GM18951 (cell line): Measurements from ENCODE around the gene FGF1.

Source experiments
- POLR2A ChIP-seq: IDR thresholded peaks from 4 replicates; pipeline ENCODE4 v1.6.1; 2011; ENCODE audit warnings: mild to moderate bottlenecking; ENCODE audit not compliant: insufficient read length, insufficient read depth; ENCODE audit errors: extremely low read depth
- in situ Hi-C: fragments of 300-500 bp; cut with MboI; formaldehyde crosslinking; loops from one replicate; pipeline ENCODE4 v1.12.0; 2022; ENCODE audit warnings: low sequenced_read_pairs, mixed read lengths, inconsistent platforms; ENCODE audit not compliant: unreplicated experiment

Gene FGF1

DNA sequence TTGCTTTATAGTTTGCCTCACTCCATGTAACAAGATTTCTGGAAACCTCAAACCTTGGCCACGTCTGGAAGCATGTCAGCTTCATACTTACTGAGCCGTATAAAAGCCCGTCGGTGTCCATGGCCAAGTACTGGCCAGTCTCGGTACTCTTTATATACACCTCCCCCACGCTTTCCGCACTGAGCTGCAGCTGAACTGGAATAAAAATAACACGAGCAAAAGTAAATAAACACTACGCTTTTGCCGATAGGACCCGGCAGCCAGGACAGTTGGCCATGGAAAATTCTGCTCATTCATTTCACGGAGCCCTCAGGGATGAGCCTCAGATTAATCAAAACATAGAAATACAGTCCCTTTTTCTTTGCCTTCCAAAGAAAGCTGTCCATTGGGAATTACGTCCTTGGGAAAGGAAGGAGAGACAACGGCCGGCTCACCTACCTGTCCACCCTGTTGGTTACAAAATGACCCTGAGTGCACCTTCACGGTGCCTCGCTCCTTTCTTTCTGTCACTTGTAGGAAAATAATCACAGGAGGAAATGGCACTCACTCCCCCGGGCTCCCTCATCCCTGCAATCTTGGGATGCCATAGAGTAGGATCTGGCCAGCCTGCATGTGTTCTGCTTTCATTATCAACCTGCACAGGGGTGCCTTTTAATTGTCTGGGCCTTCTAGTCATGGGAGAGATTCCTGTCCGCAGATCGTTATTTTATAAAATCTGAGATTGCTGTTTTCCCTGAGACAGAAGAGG, 85.1 kb downstream of the FGF1 start:
- no peak for TF ChIP-seq POLR2A
- in situ Hi-C loops = no loop called here

- no peak for TF ChIP-seq POLR2A
- in situ Hi-C loops = no loop called here
These were observed 85.8 kb downstream of the FGF1 start for GRCh38 chr5:142600092-142600491.

DNA sequence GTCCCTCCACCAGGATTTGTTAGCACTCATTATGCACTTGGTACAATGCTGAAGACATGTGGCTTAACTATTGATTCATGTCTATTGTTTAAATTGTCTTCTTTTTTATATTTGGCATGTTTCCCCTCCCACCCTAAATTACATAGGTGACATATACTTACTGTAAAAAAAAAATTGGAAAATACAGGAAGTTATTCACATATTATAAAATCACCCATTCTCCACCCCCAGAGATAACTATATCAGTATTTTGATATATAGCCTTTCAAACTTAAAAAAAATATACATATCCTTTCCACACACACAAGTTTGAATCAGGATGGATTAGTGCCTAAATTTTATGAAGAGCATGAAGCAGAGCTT, 87.6 kb downstream of the FGF1 start:
- in situ Hi-C loops = no loop called here
- no peak for TF ChIP-seq POLR2A

DNA sequence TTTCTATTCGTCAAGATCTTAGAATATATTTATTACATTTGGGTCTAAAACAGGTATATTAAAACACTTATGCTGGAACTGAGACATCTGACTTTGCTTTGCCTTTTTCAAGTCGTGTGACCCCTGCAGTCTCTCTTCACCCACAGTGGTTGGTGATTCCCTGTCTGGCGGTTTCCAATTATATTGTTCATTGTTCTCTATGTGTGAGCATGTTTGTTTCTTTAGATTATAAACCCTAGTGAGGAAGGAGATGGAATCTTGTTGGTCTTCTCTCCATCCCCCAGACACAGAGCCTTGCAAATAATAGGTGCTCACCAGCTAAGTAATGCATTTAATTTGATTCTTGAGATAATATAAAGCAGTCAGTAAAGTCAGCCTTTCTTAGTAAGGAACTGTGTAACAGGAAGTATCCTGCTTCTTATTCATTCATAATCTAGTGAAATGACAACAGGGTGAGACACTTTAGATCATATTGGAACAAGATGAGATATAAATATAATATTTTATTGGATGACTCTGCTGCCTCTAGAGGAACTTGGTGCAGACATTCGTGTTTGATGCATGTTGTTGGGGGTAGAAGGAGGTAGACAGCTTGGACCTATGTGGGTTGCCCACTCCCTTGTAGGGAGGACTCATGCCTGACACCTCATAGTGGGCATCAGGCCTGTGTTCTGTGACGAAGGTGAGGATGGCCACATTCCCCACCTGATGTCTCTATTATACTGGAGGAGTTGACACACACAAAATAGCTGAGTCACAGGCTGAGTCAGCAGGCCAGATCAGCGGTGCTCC, 88.1 kb downstream of the FGF1 start:
- TF ChIP-seq POLR2A = no peak
- in situ Hi-C loops = no loop called here

- no peak for TF ChIP-seq POLR2A
- in situ Hi-C loops = no loop called here
These were observed 88.9 kb downstream of the FGF1 start for GRCh38 chr5:142597025-142597424.

- TF ChIP-seq POLR2A = no peak
- in situ Hi-C loops = no loop called here
These were observed 93.5 kb downstream of the FGF1 start for GRCh38 chr5:142592365-142592764.

DNA sequence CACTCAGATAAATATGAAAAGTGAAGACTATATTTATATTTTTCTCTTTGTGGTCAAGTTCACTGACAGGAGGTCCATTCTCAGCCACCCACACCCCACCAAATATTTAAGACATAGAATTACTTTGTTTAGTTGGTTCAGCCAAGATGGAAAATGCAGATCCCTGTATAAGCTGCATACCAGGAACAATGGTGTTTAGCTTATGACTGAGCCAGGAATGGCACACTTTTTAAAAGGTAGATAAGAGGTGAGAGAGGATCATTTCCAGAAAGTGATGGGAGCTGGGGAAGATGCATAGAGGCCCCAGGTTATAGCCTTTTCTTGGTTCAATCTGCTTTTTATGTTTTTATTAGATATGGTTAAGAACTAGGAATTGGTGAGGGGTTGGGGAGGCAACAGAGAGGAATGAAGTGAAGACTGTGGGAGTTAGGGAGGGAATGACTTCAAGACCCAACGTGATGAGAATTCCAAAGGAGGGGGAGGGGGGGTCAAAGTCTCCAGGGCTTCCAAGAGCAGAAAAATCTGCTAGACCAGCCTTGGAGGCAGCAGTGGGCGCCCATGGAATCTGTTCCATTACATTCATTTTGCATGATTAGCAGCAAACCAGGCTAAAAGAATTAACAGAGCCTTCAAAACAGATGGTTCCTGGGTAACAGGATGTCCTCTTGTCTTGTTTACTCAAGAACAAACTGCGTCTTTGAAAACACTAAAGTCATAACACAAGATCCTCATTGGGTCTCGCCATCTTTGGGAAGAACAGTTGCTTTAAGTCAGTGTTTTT, 95.2 kb downstream of the FGF1 start:
- in situ Hi-C loops = no loop called here

GRCh38 chr5:142589720-142590119, 96.2 kb downstream of the FGF1 start:
- in situ Hi-C loops = no loop called here

More for the DNA sequence above, 95.2 kb downstream of the FGF1 start:
- no peak for TF ChIP-seq POLR2A

DNA sequence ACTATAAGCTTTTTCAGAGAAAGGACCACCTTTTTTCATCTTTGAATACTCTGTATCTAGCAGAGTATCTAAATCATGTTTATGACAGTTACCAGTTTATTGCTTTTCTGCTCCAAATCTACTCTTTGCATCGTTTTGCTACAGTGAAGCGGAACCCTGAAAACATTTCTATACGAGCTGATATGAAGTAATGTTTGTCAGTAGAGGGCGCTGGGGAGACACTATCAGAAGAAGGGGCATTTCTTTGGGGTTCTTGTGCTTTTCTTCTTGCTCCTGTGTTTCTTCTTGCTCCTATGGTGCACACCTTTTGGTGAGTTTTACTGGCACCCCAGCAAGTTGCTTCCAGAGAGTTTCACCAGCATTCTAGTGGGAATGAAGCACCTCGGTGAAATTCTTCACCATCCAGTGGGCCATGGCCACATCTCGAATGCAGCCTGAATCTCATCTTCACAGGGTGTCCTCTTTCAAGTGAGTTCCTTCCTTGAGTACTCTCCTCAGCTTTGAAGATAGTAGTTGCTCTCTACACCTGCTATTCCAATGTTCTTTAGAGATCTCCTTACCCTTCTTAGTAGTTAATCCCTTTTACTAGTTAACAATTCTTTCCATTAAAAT, 98.4 kb downstream of the FGF1 start:
- no peak for TF ChIP-seq POLR2A
- in situ Hi-C loops = no loop called here

More at GRCh38 chr5:142589720-142590119, 96.2 kb downstream of the FGF1 start:
- no peak for TF ChIP-seq POLR2A

DNA sequence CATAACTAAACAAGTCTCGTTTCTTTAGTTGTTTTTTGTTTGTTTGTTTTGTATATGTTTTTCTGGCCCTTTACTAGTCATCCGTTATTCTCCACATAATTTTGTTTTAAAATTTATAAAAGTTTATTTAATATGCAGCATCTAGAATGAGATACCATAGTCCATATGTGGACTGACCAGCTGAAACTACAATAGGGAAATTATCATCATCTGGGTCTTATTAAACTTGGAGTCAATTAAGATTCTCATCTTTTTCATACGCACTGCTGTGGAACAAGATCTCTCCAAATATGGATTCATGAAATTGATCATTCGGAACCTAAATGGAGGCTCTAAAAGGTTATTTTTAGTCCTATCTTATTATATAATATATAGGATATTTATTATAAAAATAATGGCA, 99.3 kb downstream of the FGF1 start:
- no peak for TF ChIP-seq POLR2A
- in situ Hi-C loops = no loop called here

DNA sequence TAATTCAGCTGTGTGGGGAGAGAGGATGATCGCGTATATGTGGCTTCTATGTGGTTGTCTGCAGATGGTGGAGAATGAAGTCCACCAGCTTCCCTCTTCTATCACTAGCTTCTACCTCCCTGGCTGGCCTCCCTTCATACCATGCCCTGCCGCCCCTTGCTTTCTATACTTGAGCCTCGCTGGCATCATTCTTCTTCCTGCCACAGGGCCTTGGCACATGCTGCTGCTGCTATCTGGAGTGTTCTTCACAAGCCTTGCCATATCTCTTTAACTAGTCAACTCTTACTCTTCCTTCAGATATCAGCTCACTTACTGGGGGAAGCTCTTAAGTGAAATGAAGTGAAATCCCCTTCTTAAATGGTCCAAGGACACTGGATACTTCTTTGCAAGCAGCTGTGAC, 100.4 kb downstream of the FGF1 start:
- in situ Hi-C loops = no loop called here
- TF ChIP-seq POLR2A = no peak

DNA sequence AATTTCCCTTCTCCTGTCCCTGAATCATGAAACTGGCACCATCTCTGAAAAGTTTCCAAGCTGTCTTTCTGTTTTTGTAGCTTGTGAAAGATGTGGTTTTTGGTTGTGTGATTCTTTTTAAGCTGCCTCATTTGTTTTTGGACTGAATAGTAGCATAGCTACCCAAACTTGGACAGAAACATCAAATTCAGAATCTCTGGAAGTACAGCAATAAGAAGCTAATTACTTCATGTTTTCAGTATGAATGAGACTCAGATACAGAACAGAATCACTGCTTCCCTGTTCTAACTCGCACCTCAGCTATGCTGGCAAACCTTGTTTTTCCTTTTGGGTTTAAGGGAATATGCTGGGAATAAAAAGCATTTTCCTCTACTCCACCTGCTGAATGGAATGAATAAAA, 101.0 kb downstream of the FGF1 start:
- no peak for TF ChIP-seq POLR2A
- in situ Hi-C loops = no loop called here
